Left ventricle myocardium inferior (tissue), 1 donor: ENCODE data around the gene TSPAN32. TPM values are rescaled to one million over a fixed set of nuclear protein-coding genes. Genes with fewer than 3 reads are reported as not detected.

Experiments
- DNase-seq: peaks from one replicate; pipeline ENCODE4 v3.0.0-alpha.2; 2020
- H3K27ac ChIP-seq: fragments of 200-600 bp; replicated peaks from 2 replicates; pipeline ENCODE4 v1.8.0; 2021
- H3K27me3 ChIP-seq: fragments of 200-600 bp; 2 replicates; pipeline ENCODE4 v1.8.0; 2021; ENCODE audit warnings: low read depth
- H3K36me3 ChIP-seq: fragments of 200-600 bp; 2 replicates; pipeline ENCODE4 v1.8.0; 2021
- H3K4me1 ChIP-seq: fragments of 200-600 bp; 2 replicates; pipeline ENCODE4 v1.8.0; 2021
- H3K4me3 ChIP-seq: fragments of 200-600 bp; 2 replicates; pipeline ENCODE4 v1.8.0; 2021; ENCODE audit warnings: mild to moderate bottlenecking, moderate library complexity
- H3K9me3 ChIP-seq: fragments of 200-600 bp; replicated peaks from 2 replicates; pipeline ENCODE4 v1.8.0; 2021
- intact Hi-C: fragments of 100-400 bp; cut with micrococcal nuclease; formaldehyde crosslinking; loops from one replicate; pipeline ENCODE4 v1.11.0; 2022
- total RNA-seq: library from RNA; stranded (reverse); fragmentation: NEBNext Ultra II Directional; extraction: Animal tissue kit (Norgen Biotek cat#: 25700); gene quantifications from one replicate; pipeline ENCODE4 v1.2.1, GENCODE V29; 2021
- TF ChIP-seq, protein P1 (sequence below): fragments of 200-600 bp; IDR thresholded peaks from 2 replicates; pipeline ENCODE4 v1.8.0; 2021; ENCODE audit warnings: antibody characterized with exemption, mild to moderate bottlenecking, borderline replicate concordance
- donor health status: DM: no; HTN: yes; CAD: no; lungs with severe emphysema.

TSPAN32 gene
- total RNA-seq, 1 donor from 2014 or later, result 27.1 TPM

DNA sequence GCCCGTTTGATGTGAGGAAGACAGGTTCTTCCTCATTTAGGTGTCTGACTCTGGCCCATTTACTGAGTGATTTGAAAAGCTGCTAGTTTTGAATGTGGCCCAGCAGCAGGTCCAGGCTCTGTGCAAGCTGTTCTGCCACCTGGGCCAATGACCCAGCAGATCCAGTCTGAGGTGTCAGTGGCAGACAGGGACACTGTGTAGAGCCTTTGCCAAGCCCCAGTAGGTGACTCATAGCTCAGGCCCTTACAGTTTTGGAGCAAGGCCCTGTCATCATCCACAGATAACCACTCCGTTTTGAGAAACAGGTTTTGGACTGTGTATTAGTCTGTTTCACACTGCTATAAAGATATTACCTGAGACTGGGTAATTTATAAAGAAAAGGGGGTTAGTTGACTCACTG lies 23.9 kb downstream of the TSPAN32 start:
- intact Hi-C loops, result no loop called here
- DNase-seq, result peak; percentile 50
- H3K4me1 ChIP-seq, result peaks cover 17% of the 10 kb centered on the region
- H3K4me3 ChIP-seq, result no peak overlapping the region
- no peaks in the 10 kb centered on the region for H3K36me3 ChIP-seq
- peak overlapping the region; percentile 73 for H3K27ac ChIP-seq
- TF ChIP-seq, protein P1, sequence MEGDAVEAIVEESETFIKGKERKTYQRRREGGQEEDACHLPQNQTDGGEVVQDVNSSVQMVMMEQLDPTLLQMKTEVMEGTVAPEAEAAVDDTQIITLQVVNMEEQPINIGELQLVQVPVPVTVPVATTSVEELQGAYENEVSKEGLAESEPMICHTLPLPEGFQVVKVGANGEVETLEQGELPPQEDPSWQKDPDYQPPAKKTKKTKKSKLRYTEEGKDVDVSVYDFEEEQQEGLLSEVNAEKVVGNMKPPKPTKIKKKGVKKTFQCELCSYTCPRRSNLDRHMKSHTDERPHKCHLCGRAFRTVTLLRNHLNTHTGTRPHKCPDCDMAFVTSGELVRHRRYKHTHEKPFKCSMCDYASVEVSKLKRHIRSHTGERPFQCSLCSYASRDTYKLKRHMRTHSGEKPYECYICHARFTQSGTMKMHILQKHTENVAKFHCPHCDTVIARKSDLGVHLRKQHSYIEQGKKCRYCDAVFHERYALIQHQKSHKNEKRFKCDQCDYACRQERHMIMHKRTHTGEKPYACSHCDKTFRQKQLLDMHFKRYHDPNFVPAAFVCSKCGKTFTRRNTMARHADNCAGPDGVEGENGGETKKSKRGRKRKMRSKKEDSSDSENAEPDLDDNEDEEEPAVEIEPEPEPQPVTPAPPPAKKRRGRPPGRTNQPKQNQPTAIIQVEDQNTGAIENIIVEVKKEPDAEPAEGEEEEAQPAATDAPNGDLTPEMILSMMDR, result no peak
- peaks cover 6% of the 10 kb centered on the region for H3K9me3 ChIP-seq
- no peaks in the 10 kb centered on the region for H3K27me3 ChIP-seq

DNA sequence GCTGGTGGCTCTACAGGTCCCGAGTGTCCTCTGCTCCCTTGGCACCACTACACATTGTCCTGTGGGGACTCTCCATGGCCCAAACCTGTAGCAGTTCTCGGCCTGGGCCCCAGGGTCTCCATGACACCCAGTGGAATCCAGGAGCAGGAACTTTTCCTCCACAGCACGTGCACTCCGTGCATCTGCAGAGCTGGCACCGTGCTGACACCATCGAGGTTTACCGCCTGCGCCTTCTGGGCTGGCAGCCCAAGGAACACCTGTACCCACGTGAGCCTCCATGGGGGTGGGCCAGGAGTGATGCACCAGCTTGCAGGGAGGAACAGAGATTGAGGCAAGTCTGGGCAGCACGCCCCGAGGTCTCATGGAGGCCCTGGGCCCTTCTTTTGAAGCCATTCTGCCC lies 25.2 kb downstream of the TSPAN32 start:
- Histone ChIP-seq H3K9me3 (peaks cover 9% of the 10 kb centered on the region), H3K4me1 (peaks cover 17% of the 10 kb centered on the region), H3K27me3 (no peaks in the 10 kb centered on the region), H3K4me3 (no peak overlapping the region), H3K27ac (no peak overlapping the region), H3K36me3 (no peaks in the 10 kb centered on the region)
- no peak for DNase-seq
- TF ChIP-seq, protein P1, result no peak
- intact Hi-C loops, result no loop called here

DNA sequence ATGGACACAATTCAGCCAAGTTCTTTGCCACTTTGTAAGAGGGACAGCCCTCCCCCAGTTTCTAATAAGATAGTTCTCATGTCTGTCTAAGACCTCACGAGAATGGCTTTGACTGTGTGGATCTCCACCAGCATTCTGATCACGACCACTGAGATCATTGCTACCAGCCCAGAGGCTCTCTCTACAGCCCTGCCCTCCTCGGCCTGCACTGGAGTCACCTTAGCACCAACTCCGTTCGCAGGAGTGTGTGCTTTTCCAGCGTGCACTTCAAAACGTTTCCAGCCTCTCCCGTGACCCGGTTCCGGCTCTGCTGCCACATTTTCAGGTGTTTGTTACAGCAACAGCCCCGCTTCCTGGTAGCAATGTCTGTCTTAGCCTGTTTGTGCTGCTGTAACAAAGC lies 26.2 kb downstream of the TSPAN32 start:
- no peaks in the 10 kb centered on the region for H3K27me3 ChIP-seq
- intact Hi-C loops, result no loop called here
- TF ChIP-seq, protein P1, result no peak
- DNase-seq, result no peak
- H3K36me3 ChIP-seq, result no peaks in the 10 kb centered on the region
- peaks cover 3% of the 10 kb centered on the region for H3K9me3 ChIP-seq
- H3K4me1 ChIP-seq, result peaks cover 17% of the 10 kb centered on the region
- H3K27ac ChIP-seq, result no peak overlapping the region
- no peak overlapping the region for H3K4me3 ChIP-seq

DNA sequence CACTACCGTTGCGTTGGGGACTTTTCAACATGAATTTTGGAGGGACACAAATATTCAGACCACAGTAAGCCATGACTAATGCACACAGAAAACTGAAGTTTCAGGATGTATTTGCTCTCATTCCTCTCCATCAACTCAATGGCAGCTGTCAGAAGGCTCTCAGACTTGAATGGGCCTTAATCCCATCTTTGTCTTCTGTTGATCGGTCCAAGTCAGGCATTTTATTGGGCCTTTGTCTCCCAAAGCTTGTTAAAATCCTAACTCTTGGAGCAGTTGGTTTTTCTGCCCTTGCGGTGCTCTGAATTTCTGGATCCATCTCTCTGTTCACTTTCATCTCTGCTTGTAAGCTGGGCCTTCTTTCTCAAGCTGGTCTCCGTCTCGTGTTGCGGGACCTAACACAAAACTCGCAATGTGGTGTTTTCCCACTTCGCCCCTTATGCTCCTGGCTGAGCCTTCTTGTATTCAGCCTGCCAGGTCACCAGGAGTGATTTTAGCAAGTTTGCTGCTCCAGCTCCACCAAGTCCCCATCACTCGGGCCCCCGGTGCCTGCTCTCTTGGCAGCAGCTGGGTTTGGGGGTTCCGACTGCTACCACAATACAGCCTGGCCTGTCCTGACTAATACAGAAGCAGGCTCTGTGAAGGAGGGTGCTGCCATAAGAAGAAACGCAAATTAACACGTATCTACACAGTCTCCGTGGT lies 27.0 kb downstream of the TSPAN32 start:
- no peak for DNase-seq
- Histone ChIP-seq H3K4me3 (no peak overlapping the region), H3K4me1 (peaks cover 17% of the 10 kb centered on the region), H3K27me3 (no peaks in the 10 kb centered on the region), H3K36me3 (no peaks in the 10 kb centered on the region), H3K9me3 (peaks cover 3% of the 10 kb centered on the region), H3K27ac (no peak overlapping the region)
- TF ChIP-seq, protein P1, result no peak
- intact Hi-C loops, result no loop called here

DNA sequence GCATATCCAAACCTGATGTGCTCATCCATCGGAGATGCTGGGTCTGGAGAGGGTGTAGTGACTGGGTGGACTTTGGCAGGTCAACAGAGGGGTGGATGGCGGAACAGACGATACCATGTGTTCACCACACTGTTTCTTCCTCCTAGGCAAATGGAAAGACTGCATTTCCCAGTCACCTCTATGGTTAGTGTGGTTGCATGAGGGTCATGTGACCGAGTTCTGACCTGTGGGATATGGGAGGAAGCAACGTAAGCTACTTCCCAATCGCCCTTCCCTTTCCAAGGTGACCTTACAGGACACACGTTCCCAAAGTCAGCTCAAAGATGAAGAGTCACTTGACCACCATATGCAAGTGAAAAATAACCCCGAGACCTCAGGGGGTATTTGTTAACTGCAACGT lies 27.7 kb downstream of the TSPAN32 start:
- Histone ChIP-seq H3K9me3 (peaks cover 3% of the 10 kb centered on the region), H3K36me3 (no peaks in the 10 kb centered on the region), H3K4me1 (peaks cover 17% of the 10 kb centered on the region), H3K4me3 (no peak overlapping the region), H3K27ac (no peak overlapping the region), H3K27me3 (no peaks in the 10 kb centered on the region)
- TF ChIP-seq, protein P1, result no peak
- intact Hi-C loops, result no loop called here
- no peak for DNase-seq
